Measurements from ENCODE around the gene OR1L6.

- TF ChIP-seq CTCF (IDR thresholded peaks at IDR 0.05), result no peak
- no peak for TF ChIP-seq EP300 (IDR thresholded peaks at IDR 0.05)
- no peak for TF ChIP-seq POLR2A (IDR thresholded peaks at IDR 0.05)
Measured at GRCh38 chr9:122754825-122755224, 12.7 kb downstream of the OR1L6 start.

Data from tibial nerve (tissue), 4 donors.